GM13977 (cell line): ENCODE results near the gene WWOX.

ENCODE experiments used
- DNase-seq: peaks from one replicate; pipeline ENCODE4 v3.0.0; 2012; ENCODE audit warnings: low spot score
- CTCF ChIP-seq: IDR thresholded peaks from 2 replicates; pipeline ENCODE4 v1.5.1; 2012; ENCODE audit warnings: mild to moderate bottlenecking, control low read depth; ENCODE audit not compliant: insufficient read depth; ENCODE audit errors: extremely low read depth, missing control alignments
- in situ Hi-C: fragments of 300-500 bp; cut with MboI; formaldehyde crosslinking; loops from one replicate; pipeline ENCODE4 v1.12.0; 2022; ENCODE audit warnings: low sequenced_read_pairs, low pct_unique_long_range_greater_than_20kb, mixed read lengths, inconsistent platforms; ENCODE audit not compliant: unreplicated experiment

WWOX gene

GRCh38 chr16:79001156-79001967 lies 901.9 kb downstream of the WWOX start:
- in situ Hi-C loops: no loop called here
- no peak for DNase-seq
- TF ChIP-seq CTCF: no peak

GRCh38 chr16:79003026-79003609 lies 903.7 kb downstream of the WWOX start:
- in situ Hi-C loops: no loop called here
- no peak for TF ChIP-seq CTCF
- no peak for DNase-seq

GRCh38 chr16:79004309-79004708 lies 904.9 kb downstream of the WWOX start:
- no peak for DNase-seq
- no peak for TF ChIP-seq CTCF
- in situ Hi-C loops: no loop called here

- DNase-seq: no peak
- TF ChIP-seq CTCF: no peak
- in situ Hi-C loops: no loop called here
These were observed 905.6 kb downstream of the WWOX start for GRCh38 chr16:79005096-79005495.

- in situ Hi-C loops: no loop called here
These were observed 906.8 kb downstream of the WWOX start for GRCh38 chr16:79006206-79006605.

GRCh38 chr16:79006765-79007164 lies 907.3 kb downstream of the WWOX start:
- DNase-seq: no peak
- in situ Hi-C loops: no loop called here
- no peak for TF ChIP-seq CTCF

More at GRCh38 chr16:79006206-79006605, 906.8 kb downstream of the WWOX start:
- no peak for DNase-seq
- TF ChIP-seq CTCF: no peak
